ENCODE results near the gene C14orf119. TPM values are rescaled to one million over a fixed set of nuclear protein-coding genes. Genes with fewer than 3 reads are reported as not detected.

Gene C14orf119
- polyA plus RNA-seq, 3 donors = 16.3 to 54.9 (median 45.0) TPM

- WGBS, 3 donors = 88 to 92% (median 89%) methylated on average over 29 to 32 of the region's 32 CpGs
- H3K27ac ChIP-seq (ENCODE audit: low read depth, low read length) = no peak overlapping the region
Observed at GRCh38 chr14:23058654-23059504, 36.4 kb upstream of the C14orf119 start.

- 93 to 94% (median 94%) methylated on average over 17 of the region's 17 CpGs for WGBS, 3 donors
- no peak overlapping the region for H3K27ac ChIP-seq (ENCODE audit: low read depth, low read length)
Observed at GRCh38 chr14:23060536-23061260, 34.6 kb upstream of the C14orf119 start.

GRCh38 chr14:23062002-23062401, 33.3 kb upstream of the C14orf119 start:
- WGBS, 3 donors = 17 to 30% (median 22%) methylated on average over 4 of the region's 4 CpGs
- no peak overlapping the region for H3K27ac ChIP-seq (ENCODE audit: low read depth, low read length)

- 82 to 95% (median 91%) methylated on average over 5 of the region's 5 CpGs for WGBS, 3 donors
- no peak overlapping the region for H3K27ac ChIP-seq (ENCODE audit: low read depth, low read length)
Observed at GRCh38 chr14:23063601-23064000, 31.7 kb upstream of the C14orf119 start.

- no peak overlapping the region for H3K27ac ChIP-seq (ENCODE audit: low read depth, low read length)
- WGBS, 3 donors = 70 to 90% (median 87%) methylated on average over 3 of the region's 3 CpGs
Observed at GRCh38 chr14:23066368-23066767, 28.9 kb upstream of the C14orf119 start.

- H3K27ac ChIP-seq (ENCODE audit: low read depth, low read length) = no peak overlapping the region
- WGBS, 3 donors = 88 to 90% (median 90%) methylated on average over 22 to 23 of the region's 23 CpGs
Observed at GRCh38 chr14:23066855-23067744, 28.2 kb upstream of the C14orf119 start.

GRCh38 chr14:23067847-23068788, 27.2 kb upstream of the C14orf119 start:
- WGBS, 3 donors = 72 to 80% (median 76%) methylated on average over 14 of the region's 14 CpGs

GRCh38 chr14:23068789-23069412, 26.4 kb upstream of the C14orf119 start:
- 27 to 32% (median 30%) methylated on average over 8 of the region's 8 CpGs for WGBS, 3 donors
- no peak overlapping the region for H3K27ac ChIP-seq (ENCODE audit: low read depth, low read length)

More at GRCh38 chr14:23067847-23068788, 27.2 kb upstream of the C14orf119 start:
- H3K27ac ChIP-seq (ENCODE audit: low read depth, low read length) = no peak overlapping the region

GRCh38 chr14:23069413-23069806, 25.9 kb upstream of the C14orf119 start:
- WGBS, 3 donors = 72 to 80% (median 77%) methylated on average over 4 of the region's 4 CpGs
- no peak overlapping the region for H3K27ac ChIP-seq (ENCODE audit: low read depth, low read length)

GRCh38 chr14:23070262-23071129, 24.8 kb upstream of the C14orf119 start:
- H3K27ac ChIP-seq (ENCODE audit: low read depth, low read length) = no peak overlapping the region
- WGBS, 3 donors = 11 to 15% (median 15%) methylated on average over 10 of the region's 10 CpGs

- 1 to 3% (median 2%) methylated on average over 14 of the region's 14 CpGs for whole genome bisulfite sequencing, 3 donors
- H3K27ac ChIP-seq (ENCODE audit: low read depth, low read length) = no peak overlapping the region
Observed at GRCh38 chr14:23071244-23071920, 23.9 kb upstream of the C14orf119 start.

- peak overlapping the region; percentile 9 for H3K27ac ChIP-seq (ENCODE audit: low read depth, low read length)
- WGBS, 3 donors = 26 to 53% (median 51%) methylated on average over 5 of the region's 5 CpGs
Observed at GRCh38 chr14:23071921-23072539, 23.3 kb upstream of the C14orf119 start.

GRCh38 chr14:23074906-23075305, 20.4 kb upstream of the C14orf119 start:
- no peak overlapping the region for H3K27ac ChIP-seq (ENCODE audit: low read depth, low read length)
- 95 to 100% (median 97%) methylated on average over 1 of the region's 1 CpG for WGBS, 3 donors

GRCh38 chr14:23076785-23077408, 18.4 kb upstream of the C14orf119 start:
- no peak overlapping the region for H3K27ac ChIP-seq (ENCODE audit: low read depth, low read length)
- WGBS, 3 donors = 59 to 63% (median 61%) methylated on average over 5 of the region's 5 CpGs

- WGBS, 3 donors = 67 to 83% (median 78%) methylated on average over 5 of the region's 5 CpGs
- H3K27ac ChIP-seq (ENCODE audit: low read depth, low read length) = no peak overlapping the region
Observed at GRCh38 chr14:23077962-23078361, 17.3 kb upstream of the C14orf119 start.

All from adipose tissue (tissue), 3 donors.